HG03039 (cell line): Measurements from ENCODE around the gene DEAF1.
"Not testable (repeated sequence)": the region's sequence is repeated elsewhere in the genome, so short reads cannot be mapped to it uniquely, and the experiment has no call there.

ENCODE experiments used
- ATAC-seq: cut with Tn5 transposase; IDR thresholded peaks from one replicate; pipeline ENCODE4 v1.9.1; 2021; ENCODE audit warnings: mild to moderate bottlenecking, moderate library complexity; ENCODE audit not compliant: unreplicated experiment

Gene DEAF1

DNA sequence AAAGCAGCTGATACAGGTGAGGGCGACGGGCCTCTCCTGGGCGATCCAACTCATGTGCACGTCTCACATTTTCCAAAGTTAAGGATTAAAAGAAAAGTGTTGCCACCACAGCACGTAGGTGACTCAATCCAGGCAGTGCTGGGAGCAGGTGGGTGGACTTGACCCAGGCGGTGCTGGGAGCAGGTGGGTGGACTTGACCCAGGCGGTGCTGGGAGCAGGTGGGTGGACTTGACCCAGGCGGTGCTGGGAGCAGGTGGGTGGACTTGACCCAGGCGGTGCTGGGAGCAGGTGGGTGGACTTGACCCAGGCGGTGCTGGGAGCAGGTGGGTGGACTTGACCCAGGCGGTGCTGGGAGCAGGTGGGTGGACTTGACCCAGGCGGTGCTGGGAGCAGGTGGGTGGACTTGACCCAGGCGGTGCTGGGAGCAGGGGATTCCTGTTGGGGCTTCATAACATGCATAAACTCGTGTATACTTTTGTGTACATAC, 47.3 kb downstream of the DEAF1 start:
- ATAC-seq, result not testable (repeated sequence)

DNA sequence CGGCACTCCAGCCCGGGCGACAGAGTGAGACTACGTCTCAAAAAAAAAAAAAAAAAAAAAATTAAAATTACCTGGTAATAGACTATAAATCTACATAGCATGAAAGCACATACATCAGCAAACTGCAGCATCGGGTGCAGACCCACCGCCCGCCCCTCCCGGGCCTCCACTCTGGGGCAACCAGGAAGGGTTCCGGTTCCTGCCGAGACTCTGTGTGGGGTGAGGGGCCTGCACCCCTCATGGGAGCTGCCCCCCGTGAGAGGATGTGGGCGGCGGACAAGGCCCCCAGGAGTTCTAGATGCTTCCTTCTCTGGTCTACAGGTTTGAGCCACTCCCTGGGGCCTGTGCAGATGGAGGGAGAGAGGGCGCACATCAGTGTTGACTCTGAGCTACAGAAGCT, 48.8 kb downstream of the DEAF1 start:
- no peak for ATAC-seq

DNA sequence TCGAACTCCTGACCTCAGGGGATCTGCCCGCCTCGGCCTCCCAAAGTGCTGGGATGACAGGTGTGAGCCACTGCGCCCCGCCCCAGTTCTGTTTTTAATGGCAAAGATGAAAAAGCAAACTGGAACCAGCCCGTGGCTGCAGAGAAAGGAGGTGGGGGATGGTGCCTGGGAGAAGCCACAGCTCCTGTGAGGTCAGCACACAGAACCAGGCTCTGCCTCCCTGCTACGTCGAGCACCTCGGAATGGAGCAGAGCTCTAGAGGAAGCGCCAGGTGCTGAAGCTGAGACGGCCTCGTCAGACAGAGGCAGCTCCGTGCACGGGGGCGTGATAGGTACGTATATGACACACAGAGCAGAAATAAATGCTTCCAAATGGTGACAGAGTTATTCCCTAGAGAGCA, 49.5 kb downstream of the DEAF1 start:
- ATAC-seq, result no peak

DNA sequence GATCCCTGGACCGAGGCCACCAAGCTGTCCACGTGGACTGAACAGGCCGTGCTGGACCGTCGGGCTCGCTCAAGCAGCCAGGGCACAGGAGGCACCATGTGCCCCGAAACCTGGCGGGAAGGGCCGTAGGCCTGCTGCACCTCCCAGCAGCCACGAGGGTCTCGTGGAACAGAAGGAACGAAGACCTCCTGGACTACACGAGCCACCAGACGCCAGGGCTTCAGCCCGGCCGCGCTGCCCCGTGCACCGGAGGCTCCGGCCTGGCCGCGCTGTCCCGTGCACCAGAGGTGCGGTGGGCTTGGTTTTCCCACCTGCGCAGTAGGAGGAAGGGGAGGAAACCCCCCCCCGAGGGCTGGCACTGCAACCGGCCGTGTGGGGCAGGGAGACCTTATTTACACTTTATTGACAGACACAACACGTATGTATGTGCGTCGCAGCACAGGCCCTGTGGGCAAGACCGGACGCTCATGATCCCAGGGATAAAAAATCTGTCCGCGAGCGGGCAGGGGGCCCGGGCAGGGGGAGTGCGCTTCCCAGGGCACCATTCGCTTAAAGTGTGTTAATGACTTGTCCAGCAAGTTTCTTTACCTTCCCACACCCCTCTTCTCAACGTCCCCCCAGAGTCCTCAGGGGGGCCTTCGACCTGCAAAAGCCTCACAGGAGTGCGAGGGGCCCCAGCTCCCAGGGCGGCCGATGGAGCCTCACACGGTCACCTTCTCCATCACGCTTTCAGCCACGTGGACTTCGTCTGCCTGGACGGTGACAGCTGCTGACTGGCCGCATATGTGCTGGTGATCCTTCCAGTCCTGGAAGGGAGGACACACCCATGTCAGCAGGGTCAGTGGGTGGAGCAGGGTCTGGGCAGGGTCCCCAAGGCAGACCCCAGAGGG, 50.9 kb downstream of the DEAF1 start:
- no peak for ATAC-seq

DNA sequence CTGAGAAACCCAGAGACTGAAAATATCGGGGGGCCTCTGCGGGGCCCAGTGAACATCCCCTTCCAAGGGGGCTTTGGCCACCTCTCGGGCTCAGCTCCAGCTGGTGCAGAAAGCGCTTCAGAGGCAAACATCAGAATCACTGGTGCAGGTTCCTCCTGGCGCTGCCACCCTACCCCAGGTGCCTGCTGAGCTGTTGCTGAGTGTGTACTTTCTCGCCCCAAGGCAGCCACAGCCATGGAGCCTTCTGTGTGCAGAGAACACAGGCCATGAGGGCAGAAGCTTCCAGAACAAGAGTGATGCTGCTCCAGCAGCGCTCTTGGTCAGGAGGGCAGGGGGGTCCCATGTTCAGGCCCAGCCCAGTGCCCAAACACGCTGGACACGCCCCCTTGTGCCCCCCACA, 51.7 kb downstream of the DEAF1 start:
- ATAC-seq, result no peak

DNA sequence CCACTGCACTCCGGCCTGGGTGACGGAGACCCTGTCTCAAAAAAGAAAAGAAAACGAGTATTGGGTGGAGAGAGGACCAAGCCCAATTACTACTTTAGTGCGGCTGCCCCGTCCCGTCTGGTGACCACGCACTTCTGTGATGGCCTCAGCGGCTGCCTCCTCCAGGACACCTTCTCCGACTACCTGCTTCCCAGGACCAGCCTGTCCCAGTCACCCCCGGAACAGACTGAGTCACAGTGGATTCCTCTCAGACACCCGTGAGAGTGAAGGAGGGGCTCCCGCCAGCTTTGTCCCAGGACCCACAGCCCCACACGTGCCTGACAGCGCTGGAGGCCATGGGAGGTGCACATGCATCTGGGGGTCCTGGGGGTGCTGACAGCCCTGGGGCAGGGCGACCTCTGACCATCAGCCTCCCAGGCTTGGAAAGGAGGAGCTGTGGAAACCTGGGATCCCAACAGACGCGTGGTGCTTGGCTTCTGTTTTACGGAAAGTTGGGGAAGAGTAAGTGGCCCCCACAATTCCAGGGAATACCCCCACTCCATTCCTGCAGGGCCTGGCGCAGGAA, 53.1 kb downstream of the DEAF1 start:
- ATAC-seq, result no peak

DNA sequence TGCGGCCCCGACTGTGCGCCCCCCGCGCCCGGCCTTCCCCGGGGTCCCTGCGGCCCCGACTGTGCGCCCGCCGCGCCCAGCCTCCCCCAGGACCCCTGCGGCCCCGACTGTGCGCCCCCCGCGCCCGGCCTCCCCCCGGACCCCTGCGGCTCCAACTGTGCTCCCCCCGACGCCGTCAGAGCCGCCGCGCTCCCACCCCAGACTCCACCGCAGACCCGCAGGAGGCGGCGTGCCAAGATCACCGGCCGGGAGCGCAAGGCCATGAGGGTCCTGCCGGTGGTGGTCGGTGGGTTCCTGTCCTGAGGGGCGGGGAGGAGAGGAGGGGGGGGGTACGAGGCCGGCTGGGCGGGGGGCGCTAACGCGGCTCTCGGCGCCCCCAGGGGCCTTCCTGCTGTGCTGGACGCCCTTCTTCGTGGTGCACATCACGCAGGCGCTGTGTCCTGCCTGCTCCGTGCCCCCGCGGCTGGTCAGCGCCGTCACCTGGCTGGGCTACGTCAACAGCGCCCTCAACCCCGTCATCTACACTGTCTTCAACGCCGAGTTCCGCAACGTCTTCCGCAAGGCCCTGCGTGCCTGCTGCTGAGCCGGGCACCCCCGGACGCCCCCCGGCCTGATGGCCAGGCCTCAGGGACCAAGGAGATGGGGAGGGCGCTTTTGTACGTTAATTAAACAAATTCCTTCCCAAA, 54.9 kb downstream of the DEAF1 start:
- ATAC-seq, result no peak

DNA sequence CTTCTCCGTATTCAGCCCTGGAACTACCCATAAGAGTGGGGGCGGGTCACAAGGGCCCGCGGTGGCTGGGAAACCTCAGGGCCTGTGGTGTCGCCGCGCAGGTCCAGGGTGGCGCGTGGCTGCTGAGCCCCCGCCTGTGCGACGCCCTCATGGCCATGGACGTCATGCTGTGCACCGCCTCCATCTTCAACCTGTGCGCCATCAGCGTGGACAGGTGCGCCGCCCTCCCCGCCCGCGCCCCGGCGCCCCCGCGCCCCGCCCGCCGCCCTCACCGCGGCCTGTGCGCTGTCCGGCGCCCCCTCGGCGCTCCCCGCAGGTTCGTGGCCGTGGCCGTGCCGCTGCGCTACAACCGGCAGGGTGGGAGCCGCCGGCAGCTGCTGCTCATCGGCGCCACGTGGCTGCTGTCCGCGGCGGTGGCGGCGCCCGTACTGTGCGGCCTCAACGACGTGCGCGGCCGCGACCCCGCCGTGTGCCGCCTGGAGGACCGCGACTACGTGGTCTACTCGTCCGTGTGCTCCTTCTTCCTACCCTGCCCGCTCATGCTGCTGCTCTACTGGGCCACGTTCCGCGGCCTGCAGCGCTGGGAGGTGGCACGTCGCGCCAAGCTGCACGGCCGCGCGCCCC, 55.6 kb downstream of the DEAF1 start:
- ATAC-seq, result no peak

DNA sequence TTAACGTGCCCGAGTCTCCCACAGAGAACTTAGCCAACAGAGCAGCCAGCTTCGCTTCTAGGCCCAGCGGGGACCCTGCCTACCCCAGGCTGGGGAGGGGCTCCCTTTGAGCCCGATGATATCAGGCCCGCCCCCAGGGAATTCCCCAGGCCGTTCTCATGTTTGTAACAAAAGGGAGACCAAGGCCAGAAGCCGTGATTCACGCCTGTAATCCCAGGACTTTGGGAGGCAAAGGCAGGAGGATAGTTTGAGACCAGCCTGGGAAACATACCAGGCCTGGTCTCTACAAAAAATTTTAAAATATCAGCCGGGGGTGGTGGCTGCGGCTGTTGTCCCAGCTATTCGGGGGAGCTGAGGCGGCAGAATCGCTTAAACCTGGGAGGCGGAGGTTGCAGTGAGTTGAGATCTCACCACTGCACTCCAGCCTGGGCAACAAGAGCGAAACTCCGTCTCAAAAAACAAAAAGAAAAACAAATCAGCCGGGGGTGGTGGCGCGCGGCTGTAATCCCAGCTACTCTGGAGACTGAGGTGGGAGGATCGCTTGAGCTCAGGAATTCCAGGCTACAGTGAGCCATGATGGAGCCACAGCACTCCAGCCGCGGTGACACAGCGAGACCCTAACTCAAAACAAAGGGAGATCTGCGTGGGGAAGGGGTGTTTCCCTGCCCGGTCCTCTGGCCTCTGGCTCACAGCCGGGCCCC, 56.2 kb downstream of the DEAF1 start:
- ATAC-seq, result no peak

DNA sequence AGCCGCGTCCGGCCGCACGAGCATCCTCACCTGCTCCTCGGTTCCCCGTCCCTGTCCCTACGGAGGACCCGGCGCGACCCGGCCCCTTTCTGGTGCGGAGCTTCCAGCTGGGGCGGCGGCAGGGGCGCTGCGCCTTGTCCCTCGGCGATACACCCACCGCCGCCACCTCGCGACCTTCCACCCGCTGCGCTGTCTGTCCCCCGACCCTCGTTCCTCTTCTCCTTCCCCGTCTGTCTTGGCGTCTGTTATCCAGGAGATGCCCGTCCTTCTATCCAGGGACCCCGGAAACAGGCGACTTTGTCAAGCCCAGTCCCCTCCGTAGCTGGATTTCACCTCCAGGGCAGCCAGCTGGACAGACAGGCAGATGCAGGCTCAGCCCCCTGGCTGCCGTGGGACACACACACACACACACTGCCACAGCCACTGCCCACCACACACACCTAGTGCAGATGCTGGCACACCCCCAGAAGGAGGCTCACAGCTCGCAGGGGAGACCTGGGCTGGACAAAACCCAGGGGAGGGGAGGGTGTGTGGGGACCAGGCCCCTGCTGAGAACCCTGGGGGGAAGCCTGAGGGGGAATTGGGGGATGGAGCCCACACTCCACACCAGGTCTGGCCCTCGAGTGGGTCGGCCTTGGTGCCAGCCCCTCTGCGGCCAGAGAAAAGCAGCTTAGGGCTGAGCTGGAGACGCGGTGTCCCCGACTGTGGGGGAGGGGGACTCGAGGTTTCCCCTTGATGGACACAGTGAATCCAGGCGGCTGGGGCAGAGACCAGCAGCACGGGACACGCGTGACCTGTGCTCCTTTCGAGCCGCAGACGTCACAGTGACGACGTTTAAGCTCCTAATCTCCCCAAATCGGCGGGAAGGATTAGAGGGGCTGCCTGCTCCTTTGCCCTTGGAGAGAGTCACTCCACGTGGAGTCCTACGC, 57.2 kb downstream of the DEAF1 start:
- no peak for ATAC-seq

DNA sequence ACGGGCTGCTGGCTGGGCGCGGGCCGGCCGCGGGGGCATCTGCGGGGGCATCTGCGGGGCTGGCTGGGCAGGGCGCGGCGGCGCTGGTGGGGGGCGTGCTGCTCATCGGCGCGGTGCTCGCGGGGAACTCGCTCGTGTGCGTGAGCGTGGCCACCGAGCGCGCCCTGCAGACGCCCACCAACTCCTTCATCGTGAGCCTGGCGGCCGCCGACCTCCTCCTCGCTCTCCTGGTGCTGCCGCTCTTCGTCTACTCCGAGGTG, 57.8 kb downstream of the DEAF1 start:
- ATAC-seq, result no peak

DNA sequence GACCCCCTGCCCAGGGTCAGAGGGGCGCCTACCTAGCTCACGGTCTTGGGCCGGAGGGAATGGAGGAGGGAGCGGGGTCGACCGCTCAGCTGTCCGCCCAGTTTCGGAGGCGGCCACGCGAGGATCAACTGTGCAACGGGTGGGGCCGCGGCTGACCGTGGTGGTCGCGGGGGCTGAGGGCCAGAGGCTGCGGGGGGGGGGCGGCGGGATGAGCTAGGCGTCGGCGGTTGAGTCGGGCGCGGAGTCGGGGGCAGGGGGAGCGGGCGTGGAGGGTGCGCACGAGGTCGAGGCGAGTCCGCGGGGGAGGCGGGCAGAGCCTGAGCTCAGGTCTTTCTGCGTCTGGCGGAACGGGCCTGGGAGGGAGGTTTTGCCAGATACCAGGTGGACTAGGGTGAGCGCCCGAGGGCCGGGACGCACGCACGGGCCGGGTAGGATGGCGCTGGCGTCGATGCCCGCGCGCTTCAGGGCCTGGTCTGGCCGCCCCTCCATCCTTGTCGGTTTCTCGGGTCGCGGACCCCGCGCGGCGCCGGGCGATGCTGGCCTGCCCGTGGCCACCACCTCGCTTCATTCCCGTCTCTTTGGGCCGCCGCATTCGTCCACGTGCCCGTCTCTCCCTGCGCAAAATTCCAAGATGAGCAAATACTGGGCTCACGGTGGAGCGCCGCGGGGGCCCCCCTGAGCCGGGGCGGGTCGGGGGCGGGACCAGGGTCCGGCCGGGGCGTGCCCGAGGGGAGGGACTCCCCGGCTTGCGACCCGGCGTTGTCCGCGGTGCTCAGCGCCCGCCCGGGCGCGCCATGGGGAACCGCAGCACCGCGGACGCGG, 58.3 kb downstream of the DEAF1 start, which contains the start of gene DRD4:
TSS of gene DRD4 (plus strand) at position 759 of the 822 bp plus-strand sequence. CDS start at position 795, 36 bp downstream.
- ATAC-seq, result no peak

DNA sequence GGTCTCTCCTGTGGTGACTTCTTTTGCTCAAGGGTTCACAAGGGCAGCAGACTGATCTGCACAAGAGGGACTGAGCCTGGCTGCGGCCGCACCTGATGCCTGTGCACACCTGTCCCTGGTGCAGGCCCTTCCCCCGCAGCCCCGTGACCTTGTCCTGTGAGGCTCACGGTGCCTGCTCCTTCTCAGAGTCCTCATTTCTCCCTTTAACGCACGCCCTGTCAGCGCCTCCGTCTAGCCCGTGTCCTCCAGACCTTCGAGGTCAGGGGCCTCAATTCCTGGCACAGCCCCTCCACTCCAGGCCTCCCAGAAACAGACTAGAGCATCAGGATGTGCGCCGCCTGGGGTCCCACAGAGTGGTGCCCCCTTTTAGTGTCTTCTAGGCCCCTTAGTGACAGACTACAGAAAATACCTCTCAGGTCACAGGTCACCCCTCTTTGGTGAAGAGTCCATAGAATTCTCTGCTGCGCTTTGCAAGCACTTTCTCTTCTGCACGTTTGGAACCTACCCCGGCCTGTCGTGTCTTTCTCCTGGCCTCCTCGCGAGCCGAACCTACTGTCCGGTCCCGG, 59.0 kb downstream of the DEAF1 start:
- ATAC-seq, result no peak

DNA sequence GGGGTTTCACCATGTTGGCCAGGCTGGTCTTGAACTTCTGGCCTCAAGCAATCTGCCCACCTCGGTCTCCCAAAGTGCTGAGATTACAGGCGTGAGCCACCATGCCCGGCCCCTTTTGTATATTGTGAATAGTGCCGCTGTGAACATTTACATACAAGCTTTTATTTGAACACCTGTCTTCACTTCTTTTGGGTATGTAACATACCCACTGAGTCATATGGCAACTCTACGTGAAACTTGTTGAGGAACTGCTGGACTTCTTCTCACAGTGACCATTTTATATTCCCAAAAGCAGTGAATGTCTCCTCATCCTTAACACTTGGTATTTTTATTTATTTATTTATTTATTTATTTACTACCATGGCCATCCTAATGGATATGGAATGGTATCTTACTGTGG, 64.2 kb downstream of the DEAF1 start:
- ATAC-seq, result no peak

DNA sequence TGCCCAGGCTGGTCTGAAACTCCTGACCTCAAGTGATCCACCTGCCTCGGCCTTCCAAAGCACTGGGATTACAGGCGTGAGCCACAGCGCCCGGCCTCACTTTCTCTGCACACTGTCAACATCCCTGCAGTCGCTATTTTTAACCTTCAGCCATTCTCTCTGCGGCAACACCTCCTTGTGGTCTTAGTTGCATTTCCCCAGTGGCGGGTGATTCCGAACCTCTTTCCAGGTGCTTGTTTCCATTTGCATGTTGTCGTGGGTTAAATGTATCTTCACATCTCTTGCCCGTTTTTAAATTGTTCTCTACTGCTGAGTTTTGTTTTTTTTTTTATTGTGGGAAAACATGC, 65.8 kb downstream of the DEAF1 start:
- ATAC-seq, result no peak

DNA sequence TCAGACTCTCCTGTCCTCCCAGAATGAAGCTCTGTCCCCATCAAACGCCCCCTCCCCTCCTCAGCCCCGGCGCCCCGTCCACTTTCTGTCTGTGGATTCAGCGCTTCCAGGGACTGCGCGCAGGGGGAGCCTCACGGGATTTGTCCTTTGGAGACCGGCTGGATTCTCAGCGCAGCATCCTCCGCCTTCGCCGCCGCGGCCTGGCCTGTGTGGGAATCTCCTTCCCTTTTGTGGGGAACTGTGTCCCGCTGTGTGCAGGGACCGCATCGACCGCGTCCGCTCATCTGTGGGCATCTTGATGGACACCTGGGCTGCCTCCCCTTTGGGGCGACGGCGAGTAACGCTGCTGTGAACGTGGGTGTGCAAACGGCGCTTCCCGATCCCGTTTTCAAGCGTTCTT, 67.0 kb downstream of the DEAF1 start:
- no peak for ATAC-seq

DNA sequence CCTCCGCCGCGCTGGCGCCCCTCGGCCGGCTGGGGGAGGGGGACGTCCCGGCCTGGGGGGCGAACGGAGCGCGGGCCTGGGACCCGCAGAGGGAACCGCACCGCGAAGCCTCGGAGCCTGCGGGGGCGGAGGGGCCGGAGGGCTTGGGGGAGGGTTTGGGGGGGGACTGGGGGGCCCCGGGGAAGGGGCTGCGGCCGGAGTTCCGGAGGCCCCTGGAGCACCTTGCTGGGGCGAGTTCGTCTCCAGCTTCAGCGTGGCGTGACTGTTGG, 67.8 kb downstream of the DEAF1 start:
- ATAC-seq, result no peak

DNA sequence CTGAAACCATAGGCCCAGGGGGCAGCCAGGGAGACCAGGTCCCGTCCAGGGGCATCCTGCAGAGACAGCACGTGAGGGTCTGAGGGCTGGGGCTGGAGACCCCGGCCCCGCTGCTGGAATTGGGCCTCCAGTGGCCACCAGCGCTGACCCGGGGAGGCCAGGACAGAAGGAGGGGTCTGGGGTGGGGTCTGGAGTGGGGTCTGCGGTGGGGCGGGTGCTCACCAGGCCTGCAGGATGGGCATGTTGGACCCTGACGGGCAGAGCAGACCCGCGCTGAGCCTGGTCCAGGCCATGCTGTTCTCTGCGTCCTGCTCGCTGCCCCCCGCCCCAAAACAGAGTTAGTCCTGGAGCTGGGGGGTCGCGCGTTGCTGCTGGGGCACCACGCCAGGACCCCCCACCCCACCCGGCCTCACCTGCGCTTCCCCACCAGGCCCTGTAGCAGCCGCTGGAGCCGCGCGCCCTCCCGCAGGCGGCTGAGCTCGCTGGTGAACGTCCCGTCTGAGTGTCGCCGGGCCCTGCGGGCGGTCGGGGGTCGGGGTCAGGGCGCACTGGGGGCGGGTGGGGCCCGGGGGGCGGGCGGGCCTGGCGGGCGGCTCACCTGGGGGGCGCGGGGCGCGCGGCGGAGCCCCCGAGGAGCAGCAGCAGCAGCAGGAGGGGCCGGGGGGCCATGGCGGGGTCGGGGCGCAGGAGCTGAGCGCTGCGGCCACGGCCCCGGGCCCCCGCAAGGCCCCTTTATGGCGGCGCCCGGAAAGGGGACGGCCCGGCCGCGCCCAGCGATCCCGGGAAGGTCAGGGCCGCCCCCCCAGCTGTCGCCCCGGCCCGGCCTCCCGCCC, 68.3 kb downstream of the DEAF1 start, which contains the start of gene SCT:
TSS of gene SCT (minus strand) at position 707 of the 833 bp plus-strand sequence. CDS start at position 669, 38 bp downstream.
- ATAC-seq, result no peak
